ENCODE measurements around the gene KCNK16.

Gene KCNK16

GRCh38 chr6:39341352-39341751 is 18.9 kb upstream of the KCNK16 start:
- Histone ChIP-seq H3K27me3 (peaks cover 63% of the 10 kb centered on the region), H3K9me3 (no peaks in the 10 kb centered on the region), H3K4me1 (ENCODE audit: control insufficient read depth in 1 of 2, insufficient read depth in 1 of 2, low read depth in 1 of 2, low read length in 1 of 2) (peaks cover under 1 to 4% of the 10 kb centered on the region in 2 experiments), H3K27ac (no peak overlapping the region), H3K4me3 (ENCODE audit: low read depth in 1 of 2, low read length in 1 of 2) (no peak overlapping the region), H3K36me3 (no peaks in the 10 kb centered on the region)
- no peak for TF ChIP-seq CTCF (IDR thresholded peaks at IDR 0.05)

- H3K36me3 ChIP-seq = no peaks in the 10 kb centered on the region
- no peaks in the 10 kb centered on the region for H3K9me3 ChIP-seq
- peaks cover 76% of the 10 kb centered on the region for H3K27me3 ChIP-seq
- no peak overlapping the region for H3K27ac ChIP-seq
- no peak overlapping the region for H3K4me3 ChIP-seq (ENCODE audit: low read depth in 1 of 2, low read length in 1 of 2)
- H3K4me1 ChIP-seq (ENCODE audit: control insufficient read depth in 1 of 2, insufficient read depth in 1 of 2, low read depth in 1 of 2, low read length in 1 of 2) = peaks cover 8 to 10% of the 10 kb centered on the region in 2 experiments
- no peak for TF ChIP-seq CTCF (IDR thresholded peaks at IDR 0.05)
Measured at GRCh38 chr6:39339868-39340550, 17.5 kb upstream of the KCNK16 start.

- TF ChIP-seq CTCF (IDR thresholded peaks at IDR 0.05) = no peak
- no peak overlapping the region for H3K4me3 ChIP-seq (ENCODE audit: low read depth in 1 of 2, low read length in 1 of 2)
- H3K4me1 ChIP-seq (ENCODE audit: control insufficient read depth in 1 of 2, insufficient read depth in 1 of 2, low read depth in 1 of 2, low read length in 1 of 2) = peaks cover 8 to 10% of the 10 kb centered on the region in 2 experiments
Measured at GRCh38 chr6:39339096-39339867, 16.8 kb upstream of the KCNK16 start.

GRCh38 chr6:39338397-39338796 is 15.9 kb upstream of the KCNK16 start:
- no peaks in the 10 kb centered on the region for H3K36me3 ChIP-seq
- H3K4me3 ChIP-seq (ENCODE audit: low read depth in 1 of 2, low read length in 1 of 2) = no peak overlapping the region
- peaks cover 84% of the 10 kb centered on the region for H3K27me3 ChIP-seq
- TF ChIP-seq CTCF (IDR thresholded peaks at IDR 0.05) = no peak
- H3K4me1 ChIP-seq (ENCODE audit: control insufficient read depth in 1 of 2, insufficient read depth in 1 of 2, low read depth in 1 of 2, low read length in 1 of 2) = peaks cover 8 to 10% of the 10 kb centered on the region in 2 experiments
- no peaks in the 10 kb centered on the region for H3K9me3 ChIP-seq
- H3K27ac ChIP-seq = no peak overlapping the region

More at GRCh38 chr6:39339096-39339867, 16.8 kb upstream of the KCNK16 start:
- H3K9me3 ChIP-seq = no peaks in the 10 kb centered on the region
- peaks cover 82% of the 10 kb centered on the region for H3K27me3 ChIP-seq
- no peak overlapping the region for H3K27ac ChIP-seq
- no peaks in the 10 kb centered on the region for H3K36me3 ChIP-seq

- H3K4me3 ChIP-seq (ENCODE audit: low read depth in 1 of 2, low read length in 1 of 2) = no peak overlapping the region
- peaks cover 71% of the 10 kb centered on the region for H3K27me3 ChIP-seq
- H3K27ac ChIP-seq = no peak overlapping the region
- H3K4me1 ChIP-seq (ENCODE audit: control insufficient read depth in 1 of 2, insufficient read depth in 1 of 2, low read depth in 1 of 2, low read length in 1 of 2) = peaks cover 8 to 10% of the 10 kb centered on the region in 2 experiments
- H3K36me3 ChIP-seq = no peaks in the 10 kb centered on the region
- no peaks in the 10 kb centered on the region for H3K9me3 ChIP-seq
- TF ChIP-seq CTCF (IDR thresholded peaks at IDR 0.05) = no peak
Measured at GRCh38 chr6:39335780-39336545, 13.5 kb upstream of the KCNK16 start.
